KMS-11 (cell line): Measurements from ENCODE around the gene PIP4K2C.
"Not testable (repeated sequence)": the region's sequence is repeated elsewhere in the genome, so short reads cannot be mapped to it uniquely, and the experiment has no call there.

Experiments
- H2AFZ ChIP-seq: fragments of 200-600 bp; sonication (generic); 2 replicates; pipeline ENCODE4 v1.6.1; 2016; ENCODE audit warnings: antibody characterized with exemption, mixed run types, low read depth
- H3K27ac ChIP-seq: fragments of 200-600 bp; sonication (generic); 2 replicates; pipeline ENCODE4 v1.6.1; 2016; ENCODE audit warnings: mild to moderate bottlenecking, mixed run types
- H3K27me3 ChIP-seq: fragments of 200-600 bp; sonication (generic); 2 replicates; pipeline ENCODE4 v1.6.1; 2017; ENCODE audit warnings: mild to moderate bottlenecking, low read depth, mixed run types, moderate library complexity; ENCODE audit not compliant: insufficient read depth
- H3K36me3 ChIP-seq: fragments of 200-600 bp; sonication (generic); 2 replicates; pipeline ENCODE4 v1.6.1; 2017; ENCODE audit warnings: mild to moderate bottlenecking, mixed run types; ENCODE audit not compliant: insufficient read depth
- H3K4me1 ChIP-seq: fragments of 200-600 bp; sonication (generic); 2 replicates; pipeline ENCODE4 v1.6.1; 2016; ENCODE audit warnings: mild to moderate bottlenecking, low read depth, mixed run types; ENCODE audit not compliant: poor library complexity, severe bottlenecking
- H3K4me2 ChIP-seq: fragments of 200-600 bp; sonication (generic); 2 replicates; pipeline ENCODE4 v1.7.0; 2016; ENCODE audit warnings: mild to moderate bottlenecking, mixed run types
- H3K4me3 ChIP-seq: fragments of 200-600 bp; sonication (generic); IDR thresholded peaks from 2 replicates; pipeline ENCODE4 v1.6.1; 2017; ENCODE audit warnings: low read depth, low read length, mixed read lengths; ENCODE audit not compliant: insufficient read depth
- H3K79me2 ChIP-seq: fragments of 200-600 bp; sonication (generic); 2 replicates; pipeline ENCODE4 v1.6.1; 2016; ENCODE audit warnings: low read depth, mixed run types; ENCODE audit not compliant: insufficient read depth
- H3K9ac ChIP-seq: fragments of 200-600 bp; sonication (generic); 2 replicates; pipeline ENCODE4 v1.6.1; 2016; ENCODE audit warnings: mild to moderate bottlenecking, mixed run types
- H4K20me1 ChIP-seq: fragments of 200-600 bp; sonication (generic); 2 replicates; pipeline ENCODE4 v1.6.1; 2016; ENCODE audit warnings: mild to moderate bottlenecking, mixed run types; ENCODE audit not compliant: insufficient read depth
- TF ChIP-seq, protein P1 (sequence below): fragments of 200-600 bp; sonication (generic); conservative IDR thresholded peaks from 2 replicates; pipeline ENCODE4 v1.6.1; 2017; ENCODE audit warnings: low read depth, mild to moderate bottlenecking, antibody characterized with exemption, low read length, moderate library complexity, mixed read lengths

PIP4K2C gene

DNA sequence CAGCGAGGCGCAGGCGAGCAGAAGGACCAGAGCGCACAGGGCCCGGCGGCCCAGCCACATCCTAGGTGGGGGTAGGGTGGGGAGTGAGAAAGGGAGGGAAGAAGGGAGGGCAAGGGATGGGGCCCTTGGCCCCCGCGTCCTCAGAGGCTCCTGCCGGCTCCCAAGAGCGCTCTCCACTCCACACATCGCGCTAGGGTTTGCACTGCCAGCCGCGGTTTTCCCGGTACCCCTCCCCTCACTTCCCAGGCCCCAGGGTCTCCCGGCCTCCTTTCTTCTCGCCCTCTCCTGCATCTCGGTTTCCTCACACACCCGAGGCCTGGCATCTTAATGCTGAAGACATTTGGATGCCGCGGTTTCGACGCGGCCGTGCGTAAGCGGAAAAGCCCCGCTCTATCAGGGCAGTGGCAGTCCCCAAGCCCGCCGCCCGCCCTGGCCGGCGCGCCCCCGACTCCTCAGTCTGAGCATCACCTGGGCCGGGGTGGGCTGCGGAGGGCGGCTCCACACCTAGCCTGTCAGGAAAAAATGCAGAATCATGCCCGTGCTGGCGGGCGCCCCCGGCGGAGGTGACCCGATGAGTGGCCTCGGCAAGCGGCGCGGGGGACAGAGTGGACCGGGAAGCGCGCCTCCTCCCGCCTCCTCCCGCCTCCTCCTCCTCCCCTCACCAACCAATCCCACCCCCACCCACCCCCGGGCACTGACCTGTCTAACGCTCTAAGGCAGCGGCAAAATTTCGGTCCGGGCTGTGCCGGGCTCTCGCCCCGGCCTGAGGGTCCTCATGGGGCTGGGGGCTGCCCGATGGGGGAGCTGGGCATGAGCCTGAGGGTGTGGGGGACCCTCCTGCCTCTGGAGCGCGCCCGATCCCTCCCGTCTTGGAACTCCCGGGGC is 41.3 kb downstream of the PIP4K2C start:
- H3K27me3 ChIP-seq: no peaks in the 10 kb centered on the region
- H3K27ac ChIP-seq: peak overlapping the region; percentile 53
- H3K4me1 ChIP-seq: peaks cover 14% of the 10 kb centered on the region

DNA sequence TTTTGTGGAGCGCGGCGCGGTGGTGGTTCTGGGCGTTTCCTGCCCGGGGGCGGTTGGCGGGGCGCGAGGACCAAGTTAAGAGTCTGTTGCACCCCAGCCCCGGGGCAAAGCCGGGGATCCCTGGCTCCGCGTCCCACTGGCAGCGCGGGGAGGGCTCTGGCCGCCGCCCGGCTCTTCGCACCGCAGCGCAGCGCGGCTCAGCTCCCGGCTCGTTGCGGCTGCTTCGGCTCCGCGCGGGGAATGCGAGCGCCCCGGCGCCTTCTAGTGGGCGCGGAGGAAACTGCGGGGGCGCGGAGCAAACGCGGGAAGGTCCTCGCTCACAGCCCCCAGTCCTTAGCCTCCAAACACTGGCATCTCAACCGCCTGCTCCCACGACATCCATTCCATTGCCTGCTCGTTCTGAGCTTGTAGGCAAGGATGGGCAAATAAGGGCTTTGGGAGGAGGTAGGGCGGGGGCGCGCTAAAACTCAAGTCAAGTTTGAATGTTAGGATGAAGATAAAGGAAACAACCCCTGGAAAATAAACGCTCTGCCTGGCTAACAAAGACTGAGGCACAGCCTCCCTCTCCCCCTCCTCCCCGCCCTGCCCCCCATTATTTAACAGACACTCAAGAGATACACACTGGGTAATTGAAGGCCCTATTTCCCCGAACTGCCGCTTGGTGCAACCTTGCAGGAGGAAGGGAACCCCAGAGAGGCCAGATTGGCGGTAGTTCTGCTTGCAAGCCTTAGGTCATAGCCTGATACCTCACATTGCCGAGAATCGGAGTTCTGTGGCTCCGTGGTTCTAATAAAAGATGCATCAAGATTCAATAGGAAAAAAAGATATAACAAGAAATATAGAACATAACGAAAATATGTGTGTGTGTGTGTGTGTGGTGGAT is 42.2 kb downstream of the PIP4K2C start, which contains the start of gene B4GALNT1:
Gene B4GALNT1 (minus strand): TSS at position 244 of the 883 bp plus-strand sequence. CDS start 1,069 bp downstream, outside the sequence.
- peaks cover 3% of the 10 kb centered on the region; the same call in 1 of the 2 replicates for H3K79me2 ChIP-seq
- no peaks in the 10 kb centered on the region for H4K20me1 ChIP-seq
- H2AFZ ChIP-seq: peak within 1 kb of the TSS; percentile 93
- no peaks in the 10 kb centered on the region for H3K27me3 ChIP-seq
- H3K36me3 ChIP-seq: no peaks in the 10 kb centered on the region; the same call in 1 of the 2 replicates
- H3K4me1 ChIP-seq: peaks cover 14% of the 10 kb centered on the region
- H3K4me2 ChIP-seq: peak within 1 kb of the TSS; percentile 73
- H3K4me3 ChIP-seq: no peak within 1 kb of the TSS
- H3K9ac ChIP-seq: peak within 1 kb of the TSS; percentile 91
- H3K27ac ChIP-seq: peak within 1 kb of the TSS; percentile 53
- TF ChIP-seq, protein P1, sequence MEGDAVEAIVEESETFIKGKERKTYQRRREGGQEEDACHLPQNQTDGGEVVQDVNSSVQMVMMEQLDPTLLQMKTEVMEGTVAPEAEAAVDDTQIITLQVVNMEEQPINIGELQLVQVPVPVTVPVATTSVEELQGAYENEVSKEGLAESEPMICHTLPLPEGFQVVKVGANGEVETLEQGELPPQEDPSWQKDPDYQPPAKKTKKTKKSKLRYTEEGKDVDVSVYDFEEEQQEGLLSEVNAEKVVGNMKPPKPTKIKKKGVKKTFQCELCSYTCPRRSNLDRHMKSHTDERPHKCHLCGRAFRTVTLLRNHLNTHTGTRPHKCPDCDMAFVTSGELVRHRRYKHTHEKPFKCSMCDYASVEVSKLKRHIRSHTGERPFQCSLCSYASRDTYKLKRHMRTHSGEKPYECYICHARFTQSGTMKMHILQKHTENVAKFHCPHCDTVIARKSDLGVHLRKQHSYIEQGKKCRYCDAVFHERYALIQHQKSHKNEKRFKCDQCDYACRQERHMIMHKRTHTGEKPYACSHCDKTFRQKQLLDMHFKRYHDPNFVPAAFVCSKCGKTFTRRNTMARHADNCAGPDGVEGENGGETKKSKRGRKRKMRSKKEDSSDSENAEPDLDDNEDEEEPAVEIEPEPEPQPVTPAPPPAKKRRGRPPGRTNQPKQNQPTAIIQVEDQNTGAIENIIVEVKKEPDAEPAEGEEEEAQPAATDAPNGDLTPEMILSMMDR: peak; percentile 98

More for the DNA sequence above, 41.3 kb downstream of the PIP4K2C start:
- TF ChIP-seq, protein P1: no peak
- peaks cover 3% of the 10 kb centered on the region; the same call in 1 of the 2 replicates for H3K79me2 ChIP-seq
- no peak overlapping the region for H3K4me3 ChIP-seq
- H2AFZ ChIP-seq: peak overlapping the region; percentile 93
- no peaks in the 10 kb centered on the region; the same call in 1 of the 2 replicates for H3K36me3 ChIP-seq
- no peaks in the 10 kb centered on the region for H4K20me1 ChIP-seq
- peak overlapping the region; percentile 73 for H3K4me2 ChIP-seq
- H3K9ac ChIP-seq: peak overlapping the region; percentile 91

DNA sequence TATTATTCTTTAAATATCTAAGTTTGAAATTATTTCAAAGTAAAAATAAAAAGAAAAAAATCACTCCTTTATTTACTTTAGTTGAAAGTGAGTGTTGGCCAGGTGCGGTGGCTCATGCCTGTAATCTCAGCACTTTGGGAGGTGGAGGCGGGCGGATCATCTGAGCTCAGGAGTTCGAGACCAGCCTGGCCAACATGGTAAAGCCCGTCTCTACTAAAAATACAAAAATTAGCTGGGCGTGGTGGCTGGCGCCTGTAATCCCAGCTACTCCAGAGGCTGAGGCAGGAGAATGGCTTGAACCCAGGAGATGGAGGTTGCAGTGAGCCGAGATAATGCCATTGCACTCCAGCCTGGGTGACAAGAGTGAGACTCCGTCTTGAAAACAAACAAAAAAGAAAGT is 45.7 kb downstream of the PIP4K2C start:
- not testable (repeated sequence) for H3K27me3 ChIP-seq, H4K20me1 ChIP-seq, H3K9ac ChIP-seq, H3K4me3 ChIP-seq, H3K36me3 ChIP-seq, H2AFZ ChIP-seq, H3K79me2 ChIP-seq, H3K4me2 ChIP-seq, H3K27ac ChIP-seq
- H3K4me1 ChIP-seq: peaks cover 12% of the 10 kb centered on the region

DNA sequence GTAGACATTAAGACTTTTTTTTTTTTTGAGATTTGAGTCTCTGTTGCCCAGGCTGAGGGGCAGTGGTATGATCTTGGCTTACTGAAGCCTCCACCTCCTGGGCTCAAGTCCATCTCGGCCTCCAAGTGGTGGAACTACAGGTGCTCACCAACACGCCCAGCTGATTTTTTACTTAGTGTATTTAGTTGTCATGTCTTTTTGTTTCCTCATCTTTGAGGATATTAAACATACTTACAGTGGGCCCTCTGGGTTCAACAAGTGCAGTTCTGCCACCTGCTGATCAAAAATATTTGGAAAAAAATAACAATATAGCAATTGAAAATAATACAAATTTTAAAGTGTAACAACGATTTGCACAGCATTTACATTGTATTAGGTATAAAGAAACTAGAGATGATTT is 46.4 kb downstream of the PIP4K2C start:
- no peaks in the 10 kb centered on the region for H4K20me1 ChIP-seq
- H2AFZ ChIP-seq: no peak overlapping the region
- H3K4me1 ChIP-seq: peaks cover 10% of the 10 kb centered on the region
- H3K36me3 ChIP-seq: no peaks in the 10 kb centered on the region
- no peaks in the 10 kb centered on the region for H3K27me3 ChIP-seq
- no peak overlapping the region for H3K4me3 ChIP-seq
- H3K79me2 ChIP-seq: peaks cover under 1% of the 10 kb centered on the region; the same call in 1 of the 2 replicates
- TF ChIP-seq, protein P1: peak; percentile 57; the same call in 1 of the 2 replicates
- no peak overlapping the region for H3K9ac ChIP-seq
- H3K27ac ChIP-seq: no peak overlapping the region
- no peak overlapping the region for H3K4me2 ChIP-seq
